Vein endothelial cell (primary cell): Measurements from ENCODE around the gene AMOTL1. TPM values are rescaled to one million over a fixed set of nuclear protein-coding genes. Genes with fewer than 3 reads are reported as not detected.

Source experiments
- total RNA-seq: library from RNA; depleted of rRNA; stranded (reverse); fragments of >200 nt; gene quantifications from 2 replicates; pipeline ENCODE4 v1.2.3, GENCODE V29; 2012

AMOTL1 gene
- total RNA-seq = 40.2 and 44.4 TPM in 2 replicates

DNA sequence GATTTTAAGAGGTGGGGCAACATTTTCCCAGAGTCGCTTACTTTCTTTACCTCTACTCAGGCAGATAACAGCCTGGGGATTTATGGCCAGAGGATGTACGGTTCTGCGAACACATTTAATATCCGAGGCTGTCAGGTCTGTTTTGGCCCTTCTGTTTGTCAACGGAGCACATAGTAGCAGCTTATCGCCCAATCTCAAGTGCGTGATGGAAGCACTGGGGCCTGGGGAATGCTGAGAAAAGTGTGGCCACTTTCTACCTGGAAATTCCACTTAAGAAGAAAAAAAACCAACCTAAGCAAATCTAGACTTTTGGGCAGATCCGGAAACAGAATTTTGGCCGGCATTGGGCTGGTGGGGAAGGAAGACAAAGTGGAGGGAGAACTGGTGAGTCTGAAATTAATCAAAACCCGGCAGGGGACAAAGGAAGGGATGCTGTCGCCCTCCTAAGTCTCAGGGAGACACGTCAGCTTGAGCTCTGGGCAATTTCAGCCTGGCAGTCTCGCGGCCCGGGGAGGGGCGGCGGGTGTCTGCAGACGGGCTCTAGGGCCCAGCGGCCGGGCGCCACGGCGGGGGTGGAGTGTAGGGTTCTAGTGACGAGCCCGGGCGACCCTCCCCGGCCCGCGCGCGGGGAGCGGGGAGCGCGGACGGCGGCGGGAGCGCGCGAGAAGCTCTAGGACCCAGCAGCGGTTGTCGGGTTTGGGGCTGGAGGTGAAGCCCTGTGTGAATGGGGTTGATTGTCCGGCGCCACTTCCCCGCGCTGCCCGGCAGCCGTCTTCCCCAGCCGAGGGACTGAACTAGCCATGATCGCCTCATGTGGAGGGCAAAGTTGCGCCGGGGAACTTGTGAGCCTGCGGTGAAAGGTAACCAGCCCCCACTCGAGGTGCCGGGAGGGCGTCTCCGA is at the start of gene AMOTL1:
Gene AMOTL1 (plus strand): TSS at position 656 of the 901 bp plus-strand sequence. CDS start 156 bp downstream, at position 812.

Other genes starting within 250 kb of the AMOTL1 start
- gene FUT4, start 224.4 kb upstream of the AMOTL1 start, total RNA-seq = 7.5 and 7.9 TPM in 2 replicates
- gene PIWIL4, start 201.0 kb upstream of the AMOTL1 start, total RNA-seq = 0.57 and 0.65 TPM in 2 replicates
- 36.6 and 43.3 TPM in 2 replicates for gene CWC15, start 205.2 kb downstream of the AMOTL1 start, total RNA-seq
- gene KDM4D, start 205.4 kb downstream of the AMOTL1 start, total RNA-seq = 1.1 and 1.3 TPM in 2 replicates